T-helper 9 cell (primary cell): ENCODE data around the gene ZDHHC1.

Experiments
- DNase-seq: peaks from one replicate; pipeline ENCODE4 v3.0.0-alpha.2; 2020
- total RNA-seq, 2 donors: gene quantifications; one replicate each; lab custom pipeline; 2026; lab: John Stamatoyannopoulos, UW

ZDHHC1 gene
- total RNA-seq = 0 to 0.35 reads per million in 2 donors

GRCh38 chr16:67415872-67416793 is at the start of gene ZDHHC1:
Gene ZDHHC1 (minus strand): TSS chr16:67416477. CDS start chr16:67407775, 8,702 bp downstream.
- DNase-seq = no peak

- DNase-seq = no peak
Measured at GRCh38 chr16:67464565-67464964, 48.3 kb upstream of the ZDHHC1 start.

GRCh38 chr16:67463691-67464090 is 47.4 kb upstream of the ZDHHC1 start:
- DNase-seq = no peak

GRCh38 chr16:67463059-67463458 is 46.8 kb upstream of the ZDHHC1 start:
- DNase-seq = no peak

- no peak for DNase-seq
Measured at GRCh38 chr16:67462279-67462655, 46.0 kb upstream of the ZDHHC1 start.

GRCh38 chr16:67461600-67462278 is 45.5 kb upstream of the ZDHHC1 start:
- no peak for DNase-seq

GRCh38 chr16:67460961-67461360 is 44.7 kb upstream of the ZDHHC1 start:
- no peak for DNase-seq

GRCh38 chr16:67460168-67460567 is 43.9 kb upstream of the ZDHHC1 start:
- no peak for DNase-seq

- DNase-seq = no peak
Measured at GRCh38 chr16:67459861-67460150, 43.5 kb upstream of the ZDHHC1 start.

GRCh38 chr16:67459066-67459860 is 43.0 kb upstream of the ZDHHC1 start:
- no peak for DNase-seq

- no peak for DNase-seq
Measured at GRCh38 chr16:67458121-67458641, 41.9 kb upstream of the ZDHHC1 start.

GRCh38 chr16:67457611-67458010 is 41.3 kb upstream of the ZDHHC1 start:
- no peak for DNase-seq

GRCh38 chr16:67456391-67457081 is 40.3 kb upstream of the ZDHHC1 start:
- no peak for DNase-seq

- no peak for DNase-seq
Measured at GRCh38 chr16:67454852-67455251, 38.6 kb upstream of the ZDHHC1 start.

- DNase-seq = no peak
Measured at GRCh38 chr16:67454104-67454503, 37.8 kb upstream of the ZDHHC1 start.

- no peak for DNase-seq
Measured at GRCh38 chr16:67451704-67452435, 35.6 kb upstream of the ZDHHC1 start.

- DNase-seq = no peak
Measured at GRCh38 chr16:67451061-67451703, 34.9 kb upstream of the ZDHHC1 start.

GRCh38 chr16:67449739-67450138 is 33.5 kb upstream of the ZDHHC1 start:
- no peak for DNase-seq

GRCh38 chr16:67449336-67449735 is 33.1 kb upstream of the ZDHHC1 start:
- no peak for DNase-seq

- DNase-seq = no peak
Measured at GRCh38 chr16:67448580-67448979, 32.3 kb upstream of the ZDHHC1 start.

- DNase-seq = peak; percentile 32
Measured at GRCh38 chr16:67447508-67448076, 31.3 kb upstream of the ZDHHC1 start.
